GM23338 (cell line): ENCODE measurements around the gene TRAF1. TPM values are rescaled to one million over a fixed set of nuclear protein-coding genes. Genes with fewer than 3 reads are reported as not detected.

Source experiments
- ATAC-seq: fragments of 200-7000 bp; cut with Tn5 transposase; 3 replicates; pipeline ENCODE4 v1.9.1; 2020
- DNase-seq: peaks from one replicate; pipeline ENCODE4 v3.0.0-alpha.2; 2015; ENCODE audit warnings: low spot score
- H2AFZ ChIP-seq: fragments of 200-600 bp; sonication (generic); 2 replicates; pipeline ENCODE4 v1.8.0; 2016; ENCODE audit warnings: antibody characterized with exemption, mild to moderate bottlenecking, moderate library complexity
- H3F3A ChIP-seq: fragments of 200-600 bp; sonication (generic); replicated peaks from 2 replicates; pipeline ENCODE4 v1.8.0; 2017; ENCODE audit warnings: antibody characterized with exemption, mixed run types, low read depth
- H3K27ac ChIP-seq: fragments of 200-600 bp; sonication (generic); 2 replicates; pipeline ENCODE4 v1.6.1; 2016; ENCODE audit warnings: low read depth
- H3K27me3 ChIP-seq: fragments of 200-600 bp; sonication (generic); 2 replicates; pipeline ENCODE4 v1.8.0; 2016; ENCODE audit warnings: mild to moderate bottlenecking, mixed run types, moderate library complexity; ENCODE audit not compliant: insufficient read depth
- H3K36me3 ChIP-seq: fragments of 200-600 bp; sonication (generic); 2 replicates; pipeline ENCODE4 v1.8.0; 2016; ENCODE audit warnings: mild to moderate bottlenecking; ENCODE audit not compliant: insufficient read depth
- H3K4me1 ChIP-seq: fragments of 200-600 bp; sonication (generic); 2 replicates; pipeline ENCODE4 v1.8.0; 2016; ENCODE audit warnings: mild to moderate bottlenecking, moderate library complexity; ENCODE audit not compliant: insufficient read depth
- H3K4me2 ChIP-seq: fragments of 200-600 bp; sonication (generic); 2 replicates; pipeline ENCODE4 v1.7.1; 2017; ENCODE audit warnings: mixed run types
- H3K4me3 ChIP-seq: fragments of 200-600 bp; sonication (generic); 2 replicates; pipeline ENCODE4 v1.6.1; 2016; ENCODE audit warnings: mixed run types
- H3K79me2 ChIP-seq: fragments of 200-600 bp; sonication (generic); replicated peaks from 2 replicates; pipeline ENCODE4 v1.8.0; 2017; ENCODE audit warnings: mild to moderate bottlenecking; ENCODE audit not compliant: insufficient read depth
- H3K9me2 ChIP-seq: fragments of 200-600 bp; sonication (generic); 2 replicates; pipeline ENCODE4 v1.8.0; 2017; ENCODE audit not compliant: insufficient read depth
- H4K20me1 ChIP-seq: fragments of 200-600 bp; sonication (generic); replicated peaks from 2 replicates; pipeline ENCODE4 v1.8.0; 2017; ENCODE audit warnings: mild to moderate bottlenecking; ENCODE audit not compliant: insufficient read depth
- H3K27ac Mint-ChIP-seq: 2 replicates; pipeline ENCODE4 v1.8.0; 2020; ENCODE audit warnings: inconsistent platforms, mild to moderate bottlenecking, moderate library complexity, mixed read lengths
- H3K27me3 Mint-ChIP-seq: 3 replicates; pipeline ENCODE4 v1.8.0; 2022; ENCODE audit warnings: low read depth, mild to moderate bottlenecking, moderate library complexity, mixed read lengths, inconsistent platforms; ENCODE audit not compliant: insufficient read depth, poor library complexity
- H3K36me3 Mint-ChIP-seq: 3 replicates; pipeline ENCODE4 v1.8.0; 2021; ENCODE audit warnings: low read depth, mild to moderate bottlenecking, inconsistent platforms, moderate library complexity, mixed read lengths
- H3K4me1 Mint-ChIP-seq: 3 replicates; pipeline ENCODE4 v1.8.0; 2020; ENCODE audit warnings: mild to moderate bottlenecking, inconsistent platforms, mixed read lengths
- H3K4me3 Mint-ChIP-seq: 3 replicates; pipeline ENCODE4 v1.8.0; 2021; ENCODE audit warnings: moderate library complexity, mild to moderate bottlenecking, inconsistent platforms, mixed read lengths
- H3K9me3 Mint-ChIP-seq: 3 replicates; pipeline ENCODE4 v1.8.0; 2020; ENCODE audit warnings: moderate library complexity, mild to moderate bottlenecking, inconsistent platforms, mixed read lengths
- CREB1 ChIP-seq: fragments of 250-450 bp; sonication (Bioruptor Pico); IDR thresholded peaks from 2 replicates; pipeline ENCODE4 v1.5.0; 2020; ENCODE audit warnings: low read depth, mild to moderate bottlenecking, moderate library complexity
- EZH2 ChIP-seq: fragments of 200-600 bp; sonication (generic); IDR thresholded peaks from one replicate; pipeline ENCODE4 v1.8.0; 2017; ENCODE audit warnings: antibody characterized with exemption, mild to moderate bottlenecking, low read depth; ENCODE audit not compliant: unreplicated experiment
- EZH2phosphoT487 ChIP-seq: fragments of 200-600 bp; sonication (generic); IDR thresholded peaks from one replicate; pipeline ENCODE4 v1.8.1; 2018; ENCODE audit warnings: antibody characterized with exemption; ENCODE audit not compliant: unreplicated experiment
- JUNB ChIP-seq: IDR thresholded peaks from one replicate; pipeline ENCODE4 v1.6.1; 2016; ENCODE audit warnings: antibody characterized with exemption; ENCODE audit not compliant: unreplicated experiment
- NANOG ChIP-seq: IDR thresholded peaks from 2 replicates; pipeline ENCODE4 v1.6.1; 2016; ENCODE audit warnings: antibody characterized with exemption, borderline replicate concordance
- REST ChIP-seq: IDR thresholded peaks from one replicate; pipeline ENCODE4 v1.6.1; 2018; ENCODE audit warnings: antibody characterized with exemption; ENCODE audit not compliant: unreplicated experiment
- ZNF114 ChIP-seq: fragments of 250-450 bp; sonication (Bioruptor Pico); IDR thresholded peaks from 2 replicates; pipeline ENCODE4 v1.5.0; 2020; ENCODE audit warnings: mild to moderate bottlenecking, moderate library complexity
- ZNF331 ChIP-seq: fragments of 250-450 bp; sonication (Bioruptor Pico); IDR thresholded peaks from 2 replicates; pipeline ENCODE4 v1.5.0; 2020; ENCODE audit warnings: low read depth, mild to moderate bottlenecking, moderate library complexity
- ZNF462 ChIP-seq: fragments of 250-450 bp; sonication (Bioruptor Pico); IDR thresholded peaks from 2 replicates; pipeline ENCODE4 v1.5.0; 2020; ENCODE audit warnings: mild to moderate bottlenecking, moderate library complexity
- polyA plus RNA-seq: library from polyadenylated mRNA; unstranded; fragments of >200 nt; fragmentation: Nextera tagmentation; extraction: Ambion mirVana; gene quantifications from 2 replicates; pipeline ENCODE4 v1.2.1, GENCODE V29; 2016
- total RNA-seq: library from RNA; depleted of rRNA; stranded (reverse); fragments of >200 nt; shearing (Covaris generic); gene quantifications from 2 replicates; pipeline ENCODE4 v1.2.3, GENCODE V29; 2014

Gene TRAF1
- total and polyA plus RNA-seq, 2 experiments from 2014 or later = 0.39 to 1.4 TPM

- TF ChIP-seq REST (no peak), ZNF114 (CRISPR knock-in tag) (no peak), JUNB (no peak), EZH2phosphoT487 (no peak)
These were observed 57.3 kb downstream of the TRAF1 start (continued) for GRCh38 chr9:120869360-120869687.

GRCh38 chr9:120868676-120869359, 57.8 kb downstream of the TRAF1 start:
- peak overlapping the region; percentile 72 for H3K4me3 ChIP-seq
- peak overlapping the region; percentile 94 for H2AFZ ChIP-seq
- peaks cover 14% of the 10 kb centered on the region; the same call in 1 of the 2 replicates for H3F3A ChIP-seq
- peaks cover 31% of the 10 kb centered on the region for H3K4me1 Mint-ChIP-seq
- no peaks in the 10 kb centered on the region for H3K79me2 ChIP-seq
- peaks cover 18% of the 10 kb centered on the region for H3K27me3 Mint-ChIP-seq
- no peaks in the 10 kb centered on the region for H4K20me1 ChIP-seq
- H3K27me3 ChIP-seq = no peaks in the 10 kb centered on the region
- peak overlapping the region; percentile 84 for H3K4me3 Mint-ChIP-seq
- H3K9me3 Mint-ChIP-seq = no peaks in the 10 kb centered on the region
- H3K27ac Mint-ChIP-seq = peak overlapping the region; percentile 92; the same call in 1 of the 2 replicates
- H3K4me2 ChIP-seq = peak overlapping the region; percentile 83
- H3K27ac ChIP-seq = peak overlapping the region; percentile 26; the same call in 1 of the 2 replicates
- DNase-seq = peak; percentile 99
- 0 out of 2 replicates have a peak, but pooled peaks cover 5% of the 10 kb centered on the region for H3K36me3 ChIP-seq
- peaks cover 14% of the 10 kb centered on the region for H3K4me1 ChIP-seq
- peak; percentile 89 for ATAC-seq
- peaks cover 34% of the 10 kb centered on the region for H3K36me3 Mint-ChIP-seq
- no peaks in the 10 kb centered on the region for H3K9me2 ChIP-seq
- TF ChIP-seq NANOG (no peak), ZNF331 (CRISPR knock-in tag) (no peak), JUNB (no peak), EZH2 (no peak), CREB1 (CRISPR knock-in tag) (no peak), REST (peak; percentile 12), ZNF462 (CRISPR knock-in tag) (no peak)
